Epidermal melanocyte (primary cell): Measurements from ENCODE around the gene SEC24C.
"Not testable (repeated sequence)": the region's sequence is repeated elsewhere in the genome, so short reads cannot be mapped to it uniquely, and the experiment has no call there.

Experiments
- DNase-seq: peaks from one replicate; pipeline ENCODE4 v3.0.0; 2011; ENCODE audit warnings: low spot score; ENCODE audit not compliant: insufficient read length

Gene SEC24C, protein sequence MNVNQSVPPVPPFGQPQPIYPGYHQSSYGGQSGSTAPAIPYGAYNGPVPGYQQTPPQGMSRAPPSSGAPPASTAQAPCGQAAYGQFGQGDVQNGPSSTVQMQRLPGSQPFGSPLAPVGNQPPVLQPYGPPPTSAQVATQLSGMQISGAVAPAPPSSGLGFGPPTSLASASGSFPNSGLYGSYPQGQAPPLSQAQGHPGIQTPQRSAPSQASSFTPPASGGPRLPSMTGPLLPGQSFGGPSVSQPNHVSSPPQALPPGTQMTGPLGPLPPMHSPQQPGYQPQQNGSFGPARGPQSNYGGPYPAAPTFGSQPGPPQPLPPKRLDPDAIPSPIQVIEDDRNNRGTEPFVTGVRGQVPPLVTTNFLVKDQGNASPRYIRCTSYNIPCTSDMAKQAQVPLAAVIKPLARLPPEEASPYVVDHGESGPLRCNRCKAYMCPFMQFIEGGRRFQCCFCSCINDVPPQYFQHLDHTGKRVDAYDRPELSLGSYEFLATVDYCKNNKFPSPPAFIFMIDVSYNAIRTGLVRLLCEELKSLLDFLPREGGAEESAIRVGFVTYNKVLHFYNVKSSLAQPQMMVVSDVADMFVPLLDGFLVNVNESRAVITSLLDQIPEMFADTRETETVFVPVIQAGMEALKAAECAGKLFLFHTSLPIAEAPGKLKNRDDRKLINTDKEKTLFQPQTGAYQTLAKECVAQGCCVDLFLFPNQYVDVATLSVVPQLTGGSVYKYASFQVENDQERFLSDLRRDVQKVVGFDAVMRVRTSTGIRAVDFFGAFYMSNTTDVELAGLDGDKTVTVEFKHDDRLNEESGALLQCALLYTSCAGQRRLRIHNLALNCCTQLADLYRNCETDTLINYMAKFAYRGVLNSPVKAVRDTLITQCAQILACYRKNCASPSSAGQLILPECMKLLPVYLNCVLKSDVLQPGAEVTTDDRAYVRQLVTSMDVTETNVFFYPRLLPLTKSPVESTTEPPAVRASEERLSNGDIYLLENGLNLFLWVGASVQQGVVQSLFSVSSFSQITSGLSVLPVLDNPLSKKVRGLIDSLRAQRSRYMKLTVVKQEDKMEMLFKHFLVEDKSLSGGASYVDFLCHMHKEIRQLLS

DNA sequence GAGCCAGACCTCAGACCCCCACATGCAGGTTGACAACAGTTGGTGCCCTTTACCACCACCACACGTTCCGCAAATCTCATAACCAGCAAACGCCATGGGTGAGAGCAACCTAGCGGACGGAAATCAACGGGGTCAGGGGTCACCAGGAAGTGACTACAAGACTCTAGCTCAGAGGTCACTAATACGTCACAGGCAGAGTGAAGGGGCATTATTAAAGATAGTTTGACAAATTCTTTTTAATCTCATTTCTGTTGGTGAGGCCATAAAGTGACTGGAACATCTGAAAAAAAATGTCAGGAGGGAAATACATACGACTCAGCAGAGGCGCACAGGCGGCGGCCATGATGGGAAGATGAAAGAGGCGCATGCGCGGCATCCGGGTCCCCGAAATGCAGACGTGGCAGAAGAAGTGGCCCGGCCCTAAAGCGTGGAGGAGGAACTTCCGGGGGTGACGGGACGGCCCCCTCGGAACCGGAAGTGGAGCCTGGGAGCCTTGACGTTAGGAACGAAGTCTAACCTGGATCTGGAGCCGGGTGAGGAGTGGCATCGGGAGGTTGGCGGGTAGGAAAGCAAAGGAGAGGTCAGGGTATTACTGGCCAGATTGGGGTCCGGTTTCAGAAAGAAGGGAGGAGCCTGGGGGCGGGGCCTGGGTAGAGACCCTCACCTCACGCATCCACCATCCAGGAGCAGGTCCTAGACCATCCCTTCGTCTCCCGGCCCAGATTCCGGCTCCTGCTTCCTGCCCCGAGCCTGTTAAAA, at the start of gene SEC24C:
Gene SEC24C, plus strand, starts transcription at position 468 of the 759 bp plus-strand sequence. CDS start 2,461 bp downstream, outside the sequence.
- DNase-seq = peak; percentile 93

DNA sequence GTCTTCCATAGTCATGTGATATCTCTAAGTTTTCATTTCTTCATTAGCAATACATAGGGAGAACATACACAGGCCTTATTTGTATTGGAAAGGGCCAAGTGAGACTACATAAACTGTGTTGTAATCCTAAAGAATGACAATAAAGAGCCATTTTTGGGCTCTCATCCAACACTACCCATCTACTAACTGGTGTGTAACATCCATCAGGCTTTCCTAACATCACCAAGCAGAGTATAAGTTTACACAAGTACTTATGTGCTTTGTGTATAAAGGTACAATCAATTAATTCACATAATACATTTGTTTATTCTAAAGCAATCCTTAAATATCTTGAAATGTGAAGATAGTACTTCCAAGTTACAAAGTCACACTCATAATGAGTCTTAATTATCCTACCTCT, 48.9 kb upstream of the SEC24C start:
- DNase-seq = not testable (repeated sequence)

DNA sequence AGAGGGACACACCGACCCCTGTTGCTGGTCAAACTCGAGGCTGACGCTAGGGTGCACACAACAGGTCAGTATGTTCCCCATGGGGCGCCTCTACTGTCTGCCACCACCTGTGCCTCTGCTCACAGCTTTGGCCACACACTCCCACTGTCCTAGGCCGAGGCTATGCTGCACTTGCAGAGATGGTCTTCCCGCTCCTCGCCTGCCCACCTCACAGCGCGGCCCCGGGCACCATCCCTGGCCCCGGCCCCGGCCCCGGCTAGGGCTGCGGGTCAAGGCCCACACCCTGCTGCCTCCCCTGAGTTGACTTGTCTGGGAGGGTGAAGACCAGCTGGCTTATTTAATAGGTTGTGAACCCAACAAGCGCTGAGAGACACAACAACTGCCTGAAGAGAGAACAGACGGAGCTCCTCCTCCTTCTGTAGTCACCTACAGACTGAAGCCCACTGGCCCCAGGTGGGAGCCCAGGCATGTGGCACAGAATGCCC, 46.5 kb upstream of the SEC24C start, which contains the start of gene AGAP5:
Gene AGAP5, minus strand, starts transcription at position 435 of the 485 bp plus-strand sequence. Its CDS starts 354 bp downstream, at position 81.
- not testable (repeated sequence) for DNase-seq

DNA sequence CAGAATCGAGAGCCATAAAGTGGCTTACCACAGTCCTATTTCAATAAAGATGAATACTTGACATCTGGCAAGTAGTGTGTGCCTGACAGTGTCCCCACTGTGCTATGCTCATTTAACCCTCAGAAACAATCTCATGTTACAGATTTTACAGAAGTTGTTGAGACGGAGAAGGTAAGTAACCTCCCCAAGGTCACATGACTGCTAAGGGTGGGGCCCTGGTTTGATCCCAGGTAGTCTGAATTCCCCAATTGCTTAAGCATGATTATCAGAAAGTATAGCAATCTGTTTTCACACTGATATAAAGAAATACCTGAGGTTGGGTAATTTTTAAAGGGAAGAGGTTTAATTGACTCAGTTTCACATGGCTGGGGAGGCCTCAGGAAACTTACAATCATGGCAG, 45.4 kb upstream of the SEC24C start:
- not testable (repeated sequence) for DNase-seq

DNA sequence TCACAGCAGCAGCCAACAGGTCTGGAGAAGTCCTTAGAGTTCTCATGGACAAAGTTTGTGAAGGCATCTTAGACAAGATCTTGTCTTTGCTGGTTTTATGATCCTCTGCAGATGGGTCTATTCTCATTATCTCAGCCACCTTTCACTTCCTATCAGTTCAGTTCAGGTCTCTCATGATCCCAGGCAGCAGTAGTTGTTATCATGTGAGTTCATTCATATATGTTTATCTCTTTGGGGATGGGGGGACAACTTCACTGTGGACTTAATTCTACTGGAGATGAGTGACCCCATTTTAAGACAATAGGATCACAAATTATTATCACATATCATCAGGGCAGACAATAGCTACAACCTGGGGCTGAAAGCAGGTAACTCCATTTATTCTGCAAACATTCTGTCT, 40.2 kb upstream of the SEC24C start:
- not testable (repeated sequence) for DNase-seq

DNA sequence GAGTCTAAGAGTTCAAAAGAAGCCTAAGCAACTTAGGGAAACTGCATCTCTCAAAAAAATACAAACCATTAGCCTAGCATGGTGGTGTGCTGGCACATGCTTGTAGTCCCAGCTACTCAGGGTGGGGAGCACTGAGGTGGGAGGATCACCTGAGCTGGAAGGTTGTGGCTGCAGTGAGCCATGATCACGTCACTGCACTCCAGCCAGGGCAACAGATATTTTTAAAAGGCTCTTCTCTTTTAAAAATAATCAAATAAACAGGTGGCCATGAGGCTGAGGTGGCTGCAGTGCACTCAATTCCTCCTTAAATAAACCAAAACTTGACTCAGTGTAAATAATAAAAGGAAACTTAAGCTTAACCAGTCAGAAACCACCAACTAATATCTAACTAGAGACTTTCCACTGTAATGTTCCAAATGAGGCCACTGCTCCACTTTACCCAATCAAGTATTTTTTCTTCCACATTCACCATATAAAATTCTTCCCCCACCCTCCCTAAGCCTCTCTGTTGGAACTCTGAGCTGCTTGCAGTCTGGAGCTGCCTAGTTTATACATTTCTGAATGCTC, 38.6 kb upstream of the SEC24C start:
- DNase-seq = not testable (repeated sequence)

DNA sequence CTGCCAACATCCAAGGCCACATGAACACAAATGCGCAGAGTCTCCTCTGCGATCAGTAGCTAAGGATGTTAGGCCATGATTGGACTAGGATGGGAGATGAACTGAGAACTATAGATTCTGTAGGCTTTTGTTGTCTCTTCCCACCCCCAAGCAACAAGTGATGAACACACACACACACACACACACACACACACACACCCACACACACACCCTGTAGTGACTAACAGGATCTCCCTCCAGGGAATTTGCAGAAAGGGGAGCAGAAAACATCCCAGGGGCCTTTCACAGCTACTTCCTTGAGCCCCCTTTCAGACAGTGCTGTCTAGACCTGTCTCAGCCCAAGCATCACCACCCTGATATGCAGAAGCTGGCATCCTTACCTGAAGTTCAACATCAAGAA, 37.7 kb upstream of the SEC24C start:
- not testable (repeated sequence) for DNase-seq

DNA sequence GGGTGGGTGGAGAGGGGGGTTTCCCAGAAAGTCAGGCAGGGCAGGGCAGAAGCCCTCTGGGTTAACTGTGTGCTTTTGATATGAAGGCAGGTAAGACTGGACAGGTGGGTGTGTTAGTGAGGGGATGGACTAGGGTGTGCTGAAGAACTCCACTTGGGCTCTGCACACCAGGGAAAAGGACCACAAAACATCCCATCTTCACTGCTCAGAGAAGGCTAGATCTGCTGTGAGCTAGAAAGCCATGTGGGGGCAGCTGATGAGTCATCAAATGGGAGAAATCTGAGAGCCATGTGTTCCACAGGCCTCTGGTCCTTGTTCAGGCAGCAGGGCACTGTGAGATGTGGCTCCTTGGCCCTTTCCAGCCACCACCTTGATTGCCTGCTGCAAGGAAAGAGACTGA, 36.5 kb upstream of the SEC24C start:
- not testable (repeated sequence) for DNase-seq

DNA sequence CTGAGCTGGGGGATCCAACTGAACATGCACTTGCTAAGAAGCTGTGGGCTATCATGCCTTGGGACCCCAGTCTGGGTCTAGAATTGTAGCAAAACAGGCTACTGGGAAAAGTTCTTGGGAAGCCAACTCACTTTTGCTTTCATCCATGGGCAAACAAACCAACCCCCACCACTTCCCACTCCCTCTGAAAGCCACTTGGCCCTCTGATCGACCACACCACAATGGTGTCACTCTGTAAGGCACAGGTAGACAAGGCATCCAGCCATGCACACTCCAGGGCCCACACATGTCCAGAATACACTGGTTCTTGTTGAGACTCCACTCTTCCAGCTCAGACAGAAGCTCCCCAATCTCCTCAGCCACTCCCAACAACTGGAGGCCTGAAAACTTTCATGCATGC, 36.0 kb upstream of the SEC24C start:
- not testable (repeated sequence) for DNase-seq

DNA sequence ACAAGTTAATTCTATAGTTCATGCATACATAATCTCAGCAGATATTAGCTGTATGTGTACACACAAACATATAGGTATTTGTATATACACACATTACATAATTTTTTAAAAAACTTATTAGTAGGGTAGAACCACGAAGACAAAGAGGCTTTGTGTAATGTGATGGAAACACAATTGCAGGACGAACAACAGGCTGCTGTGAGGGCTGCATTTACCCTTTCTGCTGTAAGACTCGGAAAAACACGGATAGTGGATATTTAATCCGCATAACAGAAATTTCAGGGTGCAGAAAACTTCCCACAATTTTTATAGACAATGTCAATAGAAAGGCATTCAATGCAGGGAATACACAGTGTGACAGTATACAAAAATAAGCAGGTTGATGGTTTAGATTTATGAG, 32.5 kb upstream of the SEC24C start:
- not testable (repeated sequence) for DNase-seq

DNA sequence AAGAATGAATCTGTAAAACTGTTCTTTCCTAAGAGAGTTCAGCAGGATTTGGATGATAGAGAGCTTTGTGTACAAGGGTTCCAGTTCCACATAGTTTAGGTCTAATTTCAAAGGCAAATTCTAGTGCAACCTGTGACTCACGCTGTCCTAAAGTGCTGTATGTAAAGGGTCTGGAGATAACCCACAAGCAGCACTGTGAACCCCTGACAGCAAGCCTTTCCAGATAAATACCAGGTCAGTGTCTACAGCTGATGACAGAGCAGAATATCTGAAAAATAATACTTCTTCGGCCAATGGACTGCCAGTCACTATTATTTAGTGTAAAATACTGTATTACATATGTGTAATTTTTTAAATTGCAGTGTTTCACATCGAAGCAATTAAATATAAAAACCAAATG, 30.3 kb upstream of the SEC24C start:
- DNase-seq = not testable (repeated sequence)

DNA sequence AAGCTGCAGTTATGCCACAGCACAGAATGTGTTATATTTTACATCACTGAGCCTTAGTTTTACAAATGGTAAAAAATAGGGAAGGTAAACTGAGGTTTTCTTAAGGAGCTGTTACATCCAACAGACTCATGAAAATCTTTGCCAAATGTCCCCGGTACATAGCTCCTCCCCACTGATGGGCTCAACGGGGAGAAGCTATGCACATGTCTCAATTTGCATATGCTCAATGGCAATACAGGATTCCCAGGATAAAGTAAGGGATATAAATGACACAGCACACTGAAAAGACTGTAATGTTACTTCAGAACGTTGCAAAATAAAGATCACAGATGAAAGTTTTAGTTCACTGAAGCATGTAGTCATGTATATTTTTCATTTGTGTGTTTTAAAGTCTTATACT, 29.7 kb upstream of the SEC24C start:
- DNase-seq = not testable (repeated sequence)

DNA sequence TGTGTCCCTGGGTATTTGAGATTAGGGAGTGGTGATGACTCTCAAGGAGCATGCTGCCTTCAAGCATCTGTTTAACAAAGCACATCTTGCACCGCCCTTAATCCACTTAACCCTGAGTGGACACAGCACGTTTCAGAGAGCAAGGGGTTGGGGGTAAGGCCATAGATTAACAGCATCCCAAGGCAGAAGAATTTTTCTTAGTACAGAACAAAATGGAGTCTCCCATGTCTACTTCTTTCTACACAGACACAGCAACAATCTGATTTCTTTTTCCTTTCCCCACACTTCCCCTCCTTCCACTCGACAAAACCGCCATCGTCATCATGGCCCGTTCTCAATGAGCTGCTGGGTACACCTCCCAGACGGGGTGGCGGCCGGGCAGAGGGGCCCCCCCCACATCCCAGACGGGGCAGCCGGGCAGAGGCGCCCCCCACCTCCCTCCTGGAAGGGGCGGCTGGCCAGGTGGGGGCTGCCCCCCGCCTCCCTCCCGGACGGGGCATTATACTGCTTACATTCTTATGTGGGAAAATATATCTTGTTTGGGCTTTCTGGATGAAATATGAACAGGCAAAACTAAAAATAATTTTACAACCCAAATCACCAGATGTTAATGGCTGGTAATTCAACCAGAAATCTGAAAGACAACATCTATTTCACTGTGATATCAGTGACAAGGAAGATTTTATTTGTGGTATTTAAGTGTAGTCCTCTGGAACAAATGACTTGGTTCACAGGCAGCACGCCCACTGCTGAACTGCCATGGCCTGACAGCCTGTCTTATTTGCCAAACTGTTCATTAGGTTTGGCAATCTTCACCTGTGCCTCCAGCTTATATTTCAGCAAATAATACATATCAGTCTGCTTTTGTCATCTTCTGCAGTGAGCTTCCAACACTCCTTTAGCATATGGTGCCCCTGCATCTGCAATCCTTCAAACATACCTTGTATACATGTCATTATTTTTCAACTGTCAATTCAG, 28.7 kb upstream of the SEC24C start:
- not testable (repeated sequence) for DNase-seq

DNA sequence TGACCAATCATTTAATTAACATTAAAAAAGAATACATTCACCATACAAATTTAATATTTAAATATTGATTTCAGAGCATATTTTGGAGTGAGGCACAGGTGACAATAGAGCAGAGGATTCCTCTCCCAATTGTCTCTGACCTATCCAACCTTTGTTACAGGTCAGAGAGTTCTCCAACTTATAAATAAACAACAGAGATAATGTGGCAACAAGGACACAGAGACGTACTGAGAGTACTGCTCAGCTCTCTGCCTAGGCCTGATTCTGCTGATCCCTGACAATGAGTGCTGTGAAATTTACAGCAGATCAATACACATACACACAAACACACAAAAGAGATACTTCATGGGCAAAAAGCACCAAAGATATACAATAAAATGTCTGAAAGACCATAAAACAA, 27.9 kb upstream of the SEC24C start:
- DNase-seq = no peak

DNA sequence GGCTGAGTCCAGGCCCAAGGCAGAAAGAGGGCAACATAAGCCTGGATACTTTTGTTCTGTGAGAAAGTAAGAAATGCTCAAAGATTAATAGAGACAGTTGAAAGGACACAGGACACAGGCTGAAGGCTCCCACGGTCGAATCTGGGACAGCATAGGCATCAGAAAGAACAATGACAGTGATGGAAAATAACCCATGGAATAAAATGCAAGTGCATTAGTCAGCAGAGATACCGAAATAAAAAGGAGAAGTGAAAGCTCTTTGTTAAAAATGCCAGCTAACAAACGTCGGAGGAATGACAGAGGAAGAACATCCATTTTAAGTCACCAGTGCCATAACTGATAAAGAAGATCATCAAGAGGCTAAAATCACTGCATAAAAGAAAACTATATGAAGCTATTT, 26.6 kb upstream of the SEC24C start:
- no peak for DNase-seq

DNA sequence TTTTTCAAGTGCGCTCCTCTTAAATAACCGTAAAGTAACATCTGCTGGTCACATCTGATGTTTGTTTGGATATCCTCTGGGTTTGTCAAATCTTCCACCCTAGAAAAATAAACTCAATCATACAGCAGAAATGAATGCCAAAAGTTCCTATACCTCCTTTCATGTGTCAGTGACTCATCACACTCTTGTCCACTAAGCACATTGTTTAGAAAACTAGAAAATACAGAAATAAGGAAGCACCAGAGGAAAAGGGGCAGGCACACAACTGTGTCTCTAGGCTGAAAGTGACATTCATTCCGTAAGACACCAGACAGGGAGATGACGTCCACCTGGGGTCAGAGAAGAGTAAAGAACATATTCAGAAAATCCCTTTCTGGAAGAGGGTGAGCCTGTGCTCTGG, 23.6 kb upstream of the SEC24C start:
- not testable (repeated sequence) for DNase-seq

DNA sequence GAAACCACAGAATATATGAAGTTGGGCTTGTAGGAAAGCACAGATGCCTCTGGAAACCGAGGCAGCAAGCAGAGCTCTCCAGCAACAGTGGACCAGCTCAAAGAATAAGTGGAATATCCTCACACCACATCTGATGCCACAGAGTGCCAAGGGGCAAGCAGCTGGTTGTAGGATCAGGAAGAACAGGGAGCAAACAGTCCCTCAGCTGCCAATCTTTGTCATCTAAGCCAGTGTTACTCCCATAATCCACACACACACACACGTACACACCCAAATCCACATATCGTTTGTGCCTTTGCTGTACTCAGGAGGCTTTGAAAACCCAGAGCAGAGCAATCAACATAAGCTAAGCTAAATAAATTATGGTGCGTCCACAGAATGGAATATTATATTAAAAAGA, 20.7 kb upstream of the SEC24C start:
- DNase-seq = no peak

DNA sequence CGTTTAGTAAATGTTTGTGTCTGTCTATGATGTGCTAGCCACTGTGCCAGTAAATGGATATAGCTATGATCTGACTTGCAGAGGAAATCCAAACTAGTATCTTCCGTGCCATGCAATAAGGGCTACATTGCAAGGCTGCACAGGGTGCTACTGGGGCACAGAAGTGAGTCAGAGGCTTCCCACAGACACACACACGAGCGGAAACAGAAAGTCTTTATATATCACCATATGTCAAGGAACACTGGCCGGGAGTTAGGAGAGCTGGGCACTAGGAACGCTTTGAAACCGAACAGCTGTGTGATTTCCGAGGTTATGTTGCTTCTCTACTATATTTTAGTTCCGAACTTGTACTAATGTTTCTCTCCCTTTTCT, 14.4 kb upstream of the SEC24C start:
- DNase-seq = not testable (repeated sequence)
